NCI-H82 (cell line): ENCODE results near the gene GPR87.

Experiments used
- DNase-seq: peaks from one replicate; lab custom pipeline; 2025; lab: John Stamatoyannopoulos, UW

Gene GPR87

DNA sequence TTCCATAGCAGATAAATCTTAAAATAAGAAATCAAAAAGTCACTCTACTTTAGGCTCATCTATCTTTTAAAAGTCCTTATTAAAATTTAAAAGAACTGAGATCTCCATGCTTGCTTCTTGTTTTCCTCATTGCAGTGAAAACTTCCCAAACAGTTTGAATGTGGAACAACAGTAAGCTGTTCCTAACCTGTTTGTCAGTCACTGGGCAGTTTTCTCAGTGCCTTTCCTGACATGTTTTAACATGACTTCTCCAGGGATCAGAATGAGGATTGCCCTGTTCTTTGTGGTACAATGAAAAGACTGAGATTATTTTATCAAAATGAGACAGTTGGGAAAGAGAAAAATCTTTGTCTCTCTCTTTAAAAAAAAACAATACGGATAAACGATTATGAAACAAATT, 774 bp downstream of the GPR87 start:
- DNase-seq: no peak

- DNase-seq: no peak
Observed at GRCh38 chr3:151315136-151315535, 1.5 kb downstream of the GPR87 start.

GRCh38 chr3:151314593-151314992, 2.0 kb downstream of the GPR87 start:
- no peak for DNase-seq

GRCh38 chr3:151314137-151314536, 2.5 kb downstream of the GPR87 start:
- no peak for DNase-seq

GRCh38 chr3:151312972-151313371, 3.6 kb downstream of the GPR87 start:
- DNase-seq: no peak

GRCh38 chr3:151309566-151309965, 7.1 kb downstream of the GPR87 start:
- no peak for DNase-seq

- no peak for DNase-seq
Observed at GRCh38 chr3:151307583-151308488, 8.8 kb downstream of the GPR87 start.

DNA sequence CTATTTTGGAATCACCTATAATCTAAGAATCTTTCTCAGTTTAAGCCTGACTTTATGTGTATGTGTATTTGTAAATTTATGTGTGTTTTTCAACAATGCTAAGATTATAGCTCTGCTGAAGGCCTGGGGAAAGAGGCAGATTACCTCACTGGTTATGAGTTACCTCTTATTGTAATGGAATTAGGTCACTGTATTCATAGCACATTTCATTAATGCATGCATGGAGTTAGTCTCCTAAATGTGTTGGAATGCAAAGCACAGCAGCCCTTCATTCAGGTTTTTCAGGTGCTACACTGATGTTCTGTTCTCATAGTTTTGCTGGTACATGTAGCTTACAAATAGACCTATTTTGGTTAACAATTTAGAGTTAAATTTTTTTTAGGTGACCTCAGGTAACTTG, 9.5 kb downstream of the GPR87 start:
- DNase-seq: no peak

- no peak for DNase-seq
Observed at GRCh38 chr3:151306168-151306810, 10.3 kb downstream of the GPR87 start.

DNA sequence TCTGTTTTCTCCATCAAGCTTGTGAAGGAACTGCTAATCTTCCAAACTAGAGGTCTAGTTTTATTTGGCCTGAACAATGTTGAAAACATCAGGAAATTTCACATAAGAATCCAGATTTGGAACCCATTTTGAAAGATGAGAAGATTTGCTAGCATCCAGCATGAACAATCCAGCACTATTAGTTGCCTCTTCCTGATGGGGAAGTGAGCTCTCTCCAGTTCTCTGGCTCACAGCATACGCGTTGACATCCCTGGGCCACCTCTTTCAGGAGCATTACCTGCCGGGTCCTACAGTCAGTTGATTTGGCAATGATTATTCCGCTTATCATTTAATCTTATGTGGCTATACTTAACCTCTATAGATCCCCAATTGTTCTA, 10.9 kb downstream of the GPR87 start:
- DNase-seq: no peak

DNA sequence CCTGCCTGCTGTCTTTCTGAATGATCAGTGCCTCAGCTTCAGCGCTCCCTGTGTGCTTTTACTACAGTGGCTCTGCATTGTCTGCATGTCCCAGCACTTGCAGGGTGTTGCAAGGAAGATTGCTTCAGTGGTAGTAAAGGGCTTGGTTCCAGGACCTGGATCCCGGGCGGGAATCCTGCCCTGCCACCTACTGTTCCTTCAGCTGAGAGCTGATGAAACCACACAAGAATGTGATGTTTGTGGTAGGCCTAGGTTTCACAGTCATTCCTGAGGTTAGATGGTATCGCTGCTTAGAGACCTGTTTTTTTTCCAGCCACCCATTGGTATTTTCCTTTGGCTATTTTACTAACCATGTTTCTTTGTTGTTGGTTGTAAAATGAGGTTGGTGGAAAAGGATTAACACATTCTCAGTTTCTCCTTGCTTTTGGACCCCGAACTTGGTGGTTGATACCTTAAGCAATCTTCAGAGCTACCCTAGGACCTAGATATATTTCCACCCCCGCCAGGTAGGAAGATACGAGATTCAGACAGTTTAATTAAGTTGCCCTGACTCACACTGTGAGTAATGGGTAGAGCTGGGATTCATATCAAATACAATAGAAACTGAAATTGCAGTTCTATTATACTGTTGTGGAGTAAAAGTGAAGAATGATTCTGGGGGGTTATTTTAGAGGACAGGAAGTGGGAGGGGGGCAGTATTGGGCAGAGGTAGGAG, 11.4 kb downstream of the GPR87 start:
- no peak for DNase-seq

GRCh38 chr3:151303751-151304150, 12.9 kb downstream of the GPR87 start:
- DNase-seq: no peak

- DNase-seq: no peak
Observed at GRCh38 chr3:151301787-151302186, 14.8 kb downstream of the GPR87 start.

- no peak for DNase-seq
Observed at GRCh38 chr3:151300539-151300938, 16.1 kb downstream of the GPR87 start.

GRCh38 chr3:151299006-151299405, 17.6 kb downstream of the GPR87 start:
- DNase-seq: no peak

- DNase-seq: no peak
Observed at GRCh38 chr3:151297429-151297828, 19.2 kb downstream of the GPR87 start.

DNA sequence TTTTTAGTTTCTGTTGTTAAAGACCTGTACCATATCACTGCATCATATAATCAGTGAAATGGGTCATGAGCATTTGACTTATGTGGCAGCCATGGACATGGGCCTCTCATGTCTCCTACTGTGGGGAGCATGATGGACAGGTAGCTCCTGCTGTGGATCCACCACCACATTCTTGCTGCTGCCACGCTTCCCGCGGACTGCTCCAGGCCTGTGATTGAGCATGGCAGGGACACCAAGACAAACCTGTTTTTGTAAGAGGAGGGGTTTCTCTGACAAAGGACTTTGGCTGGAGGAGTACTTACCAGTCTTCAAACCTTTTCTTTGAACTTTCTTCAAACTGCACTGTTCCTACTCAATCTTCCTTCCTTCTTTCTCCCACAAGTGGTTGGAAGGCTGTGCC, 20.4 kb downstream of the GPR87 start:
- DNase-seq: no peak

DNA sequence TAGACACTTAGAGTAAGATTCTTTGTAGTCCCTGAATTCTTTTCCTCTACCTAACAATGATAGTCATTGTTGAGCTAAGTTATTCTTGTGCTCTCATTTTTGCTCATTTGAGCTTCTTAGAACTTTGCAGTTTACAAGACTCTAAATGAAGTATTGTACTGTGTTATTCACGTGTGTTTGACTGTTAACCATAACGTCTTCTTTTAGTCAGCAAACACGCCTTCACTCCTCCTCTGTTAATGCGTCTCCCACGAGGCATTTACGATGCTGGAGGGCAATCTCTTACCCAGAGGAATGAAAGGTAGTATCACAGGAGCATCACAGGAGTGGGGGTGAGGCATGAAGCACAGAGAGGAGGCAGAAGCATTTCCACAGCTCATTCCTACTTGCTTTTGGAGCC, 23.5 kb downstream of the GPR87 start:
- DNase-seq: no peak

- peak; percentile 18 for DNase-seq
Observed at GRCh38 chr3:151290673-151291072, 25.9 kb downstream of the GPR87 start.

GRCh38 chr3:151289445-151289844, 27.2 kb downstream of the GPR87 start:
- DNase-seq: no peak

GRCh38 chr3:151285940-151286339, 30.7 kb downstream of the GPR87 start:
- DNase-seq: no peak

- no peak for DNase-seq
Observed at GRCh38 chr3:151283907-151284461, 32.6 kb downstream of the GPR87 start.

DNA sequence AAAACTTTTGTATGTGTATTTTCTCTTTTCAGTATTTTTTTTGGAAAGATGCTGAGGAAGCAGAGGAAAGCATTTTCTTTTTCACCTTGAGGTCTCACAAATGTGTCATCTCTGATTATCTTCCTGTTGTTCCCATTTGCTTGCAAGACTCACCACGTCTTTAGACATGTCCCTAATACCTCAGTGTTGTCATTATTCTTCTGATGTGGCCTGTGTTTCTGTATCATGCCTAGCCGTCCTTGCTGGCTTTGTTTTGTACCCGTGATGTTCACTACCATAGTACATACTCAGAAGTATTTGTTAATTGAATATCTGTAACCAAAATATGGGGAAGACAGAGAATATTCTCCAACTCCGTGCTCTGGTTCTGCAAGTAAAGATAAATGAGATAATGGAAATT, 33.2 kb downstream of the GPR87 start:
- no peak for DNase-seq
